ENCODE data around the gene YES1. TPM values are rescaled to one million over a fixed set of nuclear protein-coding genes. Genes with fewer than 3 reads are reported as not detected.

The YES1 gene
- total and polyA plus RNA-seq, 2 of the 13 experiments (the other 11 are each of a cell fraction or from before 2014, with no cell fraction given) = 17.2 to 70.8 TPM

- TF ChIP-seq SNAPC4 (CRISPR knock-in tag; IDR thresholded peaks at IDR 0.05) (no peak), ZNF83 (CRISPR knock-in tag; IDR thresholded peaks at IDR 0.05; ENCODE audit: borderline replicate concordance) (no peak), DBP (CRISPR knock-in tag; IDR thresholded peaks at IDR 0.05; ENCODE audit: not compliant biosample characterization) (no peak), TFDP2 (CRISPR knock-in tag; IDR thresholded peaks at IDR 0.05) (peak; percentile 57), MEIS1 (CRISPR knock-in tag; IDR thresholded peaks at IDR 0.05; ENCODE audit: borderline replicate concordance) (peak; percentile 14; the same call in 1 of the 2 replicates), MTF2 (CRISPR knock-in tag; IDR thresholded peaks at IDR 0.05; ENCODE audit: borderline replicate concordance) (no peak), NCOA1 (CRISPR knock-in tag; IDR thresholded peaks at IDR 0.05) (no peak), TFAP4 (IDR thresholded peaks at IDR 0.05; ENCODE audit: borderline replicate concordance, low read depth) (peak; percentile 98), JUND (CRISPR knock-in tag; IDR thresholded peaks at IDR 0.05) (no peak), ZSCAN25 (CRISPR knock-in tag; IDR thresholded peaks at IDR 0.05) (no peak), RBFOX2 (IDR thresholded peaks at IDR 0.05; ENCODE audit: low read depth, low read length) (no peak), SMYD3 (CRISPR knock-in tag; IDR thresholded peaks at IDR 0.05) (no peak), ZNF503 (CRISPR knock-in tag; IDR thresholded peaks at IDR 0.05) (peak; percentile 54; the same call in 1 of the 2 replicates), CENPBD1 (CRISPR knock-in tag; IDR thresholded peaks at IDR 0.05; ENCODE audit: borderline replicate concordance, low read depth) (no peak), ZFP91 (CRISPR knock-in tag; IDR thresholded peaks at IDR 0.05; ENCODE audit: borderline replicate concordance) (peak; percentile 46; the same call in 1 of the 2 replicates), ZSCAN31 (CRISPR knock-in tag; IDR thresholded peaks at IDR 0.05; ENCODE audit: low read depth) (peak; percentile 55; the same call in 1 of the 2 replicates), RFX3 (CRISPR knock-in tag; IDR thresholded peaks at IDR 0.05) (no peak)
These were observed 20.1 kb upstream of the YES1 start (continued) for GRCh38 chr18:832085-832681.

All from HepG2 (cell line).